ENCODE results near the gene CCDC50. TPM values are rescaled to one million over a fixed set of nuclear protein-coding genes. Genes with fewer than 3 reads are reported as not detected.

Gene CCDC50
- total RNA-seq, 2 donors from 2014 or later: 41.8 to 48.6 TPM

GRCh38 chr3:191292243-191293015, 36.8 kb upstream of the CCDC50 start:
- Mint-ChIP-seq H3K4me3 (no peak overlapping the region), H3K36me3 (ENCODE audit: low read depth) (no peaks in the 10 kb centered on the region), H3K27ac (no peak overlapping the region), H3K4me1 (peaks cover 2% of the 10 kb centered on the region), H3K9me3 (no peaks in the 10 kb centered on the region), H3K27me3 (ENCODE audit: insufficient read depth) (no peaks in the 10 kb centered on the region)
- Histone ChIP-seq H3K9me3 (ENCODE audit: control insufficient read depth, low read length) (no peaks in the 10 kb centered on the region), H3K4me1 (ENCODE audit: control insufficient read depth, insufficient read depth, low read length) (no peaks in the 10 kb centered on the region), H3K9ac (ENCODE audit: extremely low read depth, low read length, poor library complexity, severe bottlenecking) (no peak overlapping the region), H3K4me3 (ENCODE audit: low read length) (no peak overlapping the region), H3K36me3 (ENCODE audit: control insufficient read depth, insufficient read depth, low read length) (no peaks in the 10 kb centered on the region), H3K27me3 (ENCODE audit: control insufficient read depth, insufficient read depth, low read length, poor library complexity, severe bottlenecking) (no peaks in the 10 kb centered on the region), H3K27ac (ENCODE audit: low read depth, low read length) (no peak overlapping the region)
- 98% methylated on average over 4 of the region's 5 CpGs; no CpG with 5 or more reads in 1 of the 2 experiments for WGBS, 2 experiments (ENCODE audit: insufficient coverage in 1 of 2, insufficient read length in 1 of 2)
- TF ChIP-seq CTCF (conservative IDR thresholded peaks at IDR 0.05): no peak
- no peak for DNase-seq

- no peak overlapping the region for H3K4me3 ChIP-seq (ENCODE audit: low read length)
- no peaks in the 10 kb centered on the region for H3K4me1 ChIP-seq (ENCODE audit: control insufficient read depth, insufficient read depth, low read length)
- no peak overlapping the region for H3K27ac ChIP-seq (ENCODE audit: low read depth, low read length)
- Mint-ChIP-seq H3K9me3 (no peaks in the 10 kb centered on the region), H3K36me3 (ENCODE audit: low read depth) (no peaks in the 10 kb centered on the region), H3K4me1 (peaks cover 8% of the 10 kb centered on the region), H3K27me3 (ENCODE audit: insufficient read depth) (no peaks in the 10 kb centered on the region), H3K4me3 (no peak overlapping the region), H3K27ac (no peak overlapping the region)
- no peak for DNase-seq
- 94 to 100% methylated on average over 1 of the region's 1 CpG for WGBS, 2 experiments (ENCODE audit: insufficient coverage in 1 of 2, insufficient read length in 1 of 2)
- H3K27me3 ChIP-seq (ENCODE audit: control insufficient read depth, insufficient read depth, low read length, poor library complexity, severe bottlenecking): no peaks in the 10 kb centered on the region
- H3K36me3 ChIP-seq (ENCODE audit: control insufficient read depth, insufficient read depth, low read length): no peaks in the 10 kb centered on the region
- TF ChIP-seq CTCF (conservative IDR thresholded peaks at IDR 0.05): no peak
- no peak overlapping the region for H3K9ac ChIP-seq (ENCODE audit: extremely low read depth, low read length, poor library complexity, severe bottlenecking)
- no peaks in the 10 kb centered on the region for H3K9me3 ChIP-seq (ENCODE audit: control insufficient read depth, low read length)
Observed at GRCh38 chr3:191294291-191294690, 34.9 kb upstream of the CCDC50 start.

GRCh38 chr3:191296041-191296541, 33.1 kb upstream of the CCDC50 start:
- 78 to 97% methylated on average over 3 to 4 of the region's 4 CpGs for WGBS, 2 experiments (ENCODE audit: insufficient coverage in 1 of 2, insufficient read length in 1 of 2)
- Histone ChIP-seq H3K27ac (ENCODE audit: low read depth, low read length) (no peak overlapping the region), H3K9ac (ENCODE audit: extremely low read depth, low read length, poor library complexity, severe bottlenecking) (no peak overlapping the region), H3K4me1 (ENCODE audit: control insufficient read depth, insufficient read depth, low read length) (no peaks in the 10 kb centered on the region), H3K4me3 (ENCODE audit: low read length) (no peak overlapping the region), H3K36me3 (ENCODE audit: control insufficient read depth, insufficient read depth, low read length) (no peaks in the 10 kb centered on the region), H3K27me3 (ENCODE audit: control insufficient read depth, insufficient read depth, low read length, poor library complexity, severe bottlenecking) (no peaks in the 10 kb centered on the region), H3K9me3 (ENCODE audit: control insufficient read depth, low read length) (no peaks in the 10 kb centered on the region)
- Mint-ChIP-seq H3K4me1 (peaks cover 8% of the 10 kb centered on the region), H3K4me3 (no peak overlapping the region), H3K27ac (no peak overlapping the region), H3K36me3 (ENCODE audit: low read depth) (no peaks in the 10 kb centered on the region), H3K27me3 (ENCODE audit: insufficient read depth) (no peaks in the 10 kb centered on the region), H3K9me3 (no peaks in the 10 kb centered on the region)
- no peak for DNase-seq
- TF ChIP-seq CTCF (conservative IDR thresholded peaks at IDR 0.05): no peak
